Measurements from ENCODE around the gene MME. TPM values are rescaled to one million over a fixed set of nuclear protein-coding genes. Genes with fewer than 3 reads are reported as not detected.

MME gene
- total and polyA plus RNA-seq, 8 donors, result 0.19 to 3.2 (median 0.71) TPM

GRCh38 chr3:155078711-155079467 is 1.2 kb upstream of the MME start:
- TF ChIP-seq CTCF (IDR thresholded peaks at IDR 0.05), result no peak
- ATAC-seq (no peak), DNase-seq (no peak), FAIRE-seq (no peak)
- intact Hi-C loops (cut with DNase I), result no loop called here
- Histone ChIP-seq H3K4me1 (peaks cover 0 to 9% (median 0%) of the 10 kb centered on the region in 3 donors), H3K36me3 (no peaks in the 10 kb centered on the region), H3K4me3 (peak overlapping the region in 3 of 4 donors; percentile 32 to 47 (median 37)), H3K27me3 (no peaks in the 10 kb centered on the region), H3K9me3 (no peaks in the 10 kb centered on the region), H3K27ac (no peak overlapping the region)
- 9% methylated on average over 18 of the region's 18 CpGs for WGBS, 2 donors

- ATAC-seq (peak; percentile 21 to 53 (median 34)), FAIRE-seq (no peak), DNase-seq (no peak)
- intact Hi-C loops (cut with DNase I), result no loop called here
- WGBS, 2 donors, result 2 to 6% methylated on average over 15 to 21 of the region's 21 CpGs
- TF ChIP-seq CTCF (IDR thresholded peaks at IDR 0.05), result no peak
- Histone ChIP-seq H3K9me3 (no peaks in the 10 kb centered on the region), H3K36me3 (no peaks in the 10 kb centered on the region), H3K4me1 (peaks cover 0 to 9% (median 0%) of the 10 kb centered on the region in 3 donors), H3K27me3 (no peaks in the 10 kb centered on the region), H3K27ac (no peak overlapping the region), H3K4me3 (peak overlapping the region; percentile 3 to 47 (median 34))
These were observed 712 bp upstream of the MME start for GRCh38 chr3:155079468-155079745.

GRCh38 chr3:155080692-155081091 is 573 bp downstream of the MME start:
- Histone ChIP-seq H3K27me3 (no peaks in the 10 kb centered on the region), H3K9me3 (no peaks in the 10 kb centered on the region), H3K4me1 (peaks cover 0 to 9% (median 0%) of the 10 kb centered on the region in 3 donors), H3K4me3 (no peak overlapping the region), H3K36me3 (no peaks in the 10 kb centered on the region), H3K27ac (no peak overlapping the region)
- intact Hi-C loops (cut with DNase I), result no loop called here
- DNase-seq (no peak), FAIRE-seq (no peak), ATAC-seq (no peak)
- 44 to 50% methylated on average over 8 of the region's 8 CpGs for WGBS, 2 donors
- TF ChIP-seq CTCF (IDR thresholded peaks at IDR 0.05), result no peak

- intact Hi-C loops (cut with DNase I), result no loop called here
- 29 to 54% methylated on average over 2 of the region's 2 CpGs for WGBS, 2 donors
- no peaks in the 10 kb centered on the region for H3K27me3 ChIP-seq
- no peak for TF ChIP-seq CTCF (IDR thresholded peaks at IDR 0.05)
- H3K4me3 ChIP-seq, result no peak overlapping the region
- no peak overlapping the region for H3K27ac ChIP-seq
- FAIRE-seq (no peak), ATAC-seq (no peak), DNase-seq (no peak)
- peaks cover 0 to 9% (median 0%) of the 10 kb centered on the region in 3 donors for H3K4me1 ChIP-seq
- H3K36me3 ChIP-seq, result no peaks in the 10 kb centered on the region
- no peaks in the 10 kb centered on the region for H3K9me3 ChIP-seq
These were observed 3.3 kb downstream of the MME start for GRCh38 chr3:155083313-155083905.

- Histone ChIP-seq H3K4me3 (no peak overlapping the region), H3K27ac (no peak overlapping the region), H3K4me1 (peaks cover 0 to 1% (median 0%) of the 10 kb centered on the region in 3 donors), H3K27me3 (no peaks in the 10 kb centered on the region), H3K36me3 (no peaks in the 10 kb centered on the region), H3K9me3 (no peaks in the 10 kb centered on the region)
- TF ChIP-seq CTCF (IDR thresholded peaks at IDR 0.05), result no peak
- no peak for ATAC-seq
- no peak for FAIRE-seq
- intact Hi-C loops (cut with DNase I), result no loop called here
- WGBS, 2 donors, result 31 to 38% methylated on average over 2 of the region's 2 CpGs
- DNase-seq, result no peak
These were observed 4.4 kb downstream of the MME start for GRCh38 chr3:155084567-155084966.

Measured in pancreas (tissue), 10 donors.